Astrocyte of the spinal cord (primary cell): Measurements from ENCODE around the gene UTY.

Experiments used
- DNase-seq: peaks from one replicate; pipeline ENCODE4 v3.0.0; 2011; ENCODE audit warnings: low read depth, low spot score
- H3K4me3 ChIP-seq: 2 replicates; pipeline ENCODE4 v1.5.1; 2011; ENCODE audit warnings: low read depth, mild to moderate bottlenecking, low read length, moderate library complexity
- in situ Hi-C: cut with HindIII; loops from 2 replicates; pipeline ENCODE4 v1.10.0; 2017; ENCODE audit warnings: low sequenced_read_pairs
- TF ChIP-seq, protein P1 (sequence below): IDR thresholded peaks from 2 replicates; pipeline ENCODE4 v1.5.1; 2012; ENCODE audit warnings: low read depth, mild to moderate bottlenecking, low read length, inconsistent platforms

Gene UTY

GRCh38 chrY:13479121-13479711 lies 617 bp downstream of the UTY start:
- TF ChIP-seq, protein P1, sequence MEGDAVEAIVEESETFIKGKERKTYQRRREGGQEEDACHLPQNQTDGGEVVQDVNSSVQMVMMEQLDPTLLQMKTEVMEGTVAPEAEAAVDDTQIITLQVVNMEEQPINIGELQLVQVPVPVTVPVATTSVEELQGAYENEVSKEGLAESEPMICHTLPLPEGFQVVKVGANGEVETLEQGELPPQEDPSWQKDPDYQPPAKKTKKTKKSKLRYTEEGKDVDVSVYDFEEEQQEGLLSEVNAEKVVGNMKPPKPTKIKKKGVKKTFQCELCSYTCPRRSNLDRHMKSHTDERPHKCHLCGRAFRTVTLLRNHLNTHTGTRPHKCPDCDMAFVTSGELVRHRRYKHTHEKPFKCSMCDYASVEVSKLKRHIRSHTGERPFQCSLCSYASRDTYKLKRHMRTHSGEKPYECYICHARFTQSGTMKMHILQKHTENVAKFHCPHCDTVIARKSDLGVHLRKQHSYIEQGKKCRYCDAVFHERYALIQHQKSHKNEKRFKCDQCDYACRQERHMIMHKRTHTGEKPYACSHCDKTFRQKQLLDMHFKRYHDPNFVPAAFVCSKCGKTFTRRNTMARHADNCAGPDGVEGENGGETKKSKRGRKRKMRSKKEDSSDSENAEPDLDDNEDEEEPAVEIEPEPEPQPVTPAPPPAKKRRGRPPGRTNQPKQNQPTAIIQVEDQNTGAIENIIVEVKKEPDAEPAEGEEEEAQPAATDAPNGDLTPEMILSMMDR: no peak
- H3K4me3 ChIP-seq: no peak overlapping the region
- no peak for DNase-seq
- in situ Hi-C loops: no loop called here

DNA sequence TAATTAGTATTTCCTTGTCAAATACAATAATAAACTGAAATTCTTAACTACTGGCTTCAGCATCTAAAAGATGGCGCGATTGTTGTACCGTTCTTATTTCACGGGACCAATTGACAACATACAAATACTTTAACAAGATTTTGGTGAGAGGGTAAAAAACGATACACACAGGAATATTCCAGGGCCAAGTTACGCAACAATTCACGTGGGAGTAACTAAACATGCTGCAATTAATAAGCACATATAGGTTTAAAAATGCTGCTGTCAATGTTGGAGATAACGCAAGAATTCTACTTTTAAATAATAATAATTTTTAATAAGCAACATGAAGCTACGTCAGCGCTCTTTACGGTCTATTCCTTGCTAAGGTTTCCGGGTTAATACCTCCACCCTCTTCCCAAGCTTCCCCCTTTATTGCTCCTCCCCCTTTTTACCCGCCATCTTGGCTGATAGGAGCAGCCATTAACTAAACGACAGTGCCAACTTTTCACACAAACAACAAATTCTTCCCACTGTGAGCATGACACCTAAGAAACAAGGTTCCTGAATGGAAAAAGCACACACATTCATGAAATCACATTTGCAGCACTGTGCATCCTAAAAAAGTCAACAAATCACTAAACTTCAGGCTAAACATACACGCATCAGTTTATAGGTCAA lies 1.6 kb downstream of the UTY start:
- DNase-seq: no peak
- TF ChIP-seq, protein P1: no peak
- in situ Hi-C loops: no loop called here
- no peak overlapping the region for H3K4me3 ChIP-seq

GRCh38 chrY:13474997-13475396 lies 4.8 kb downstream of the UTY start:
- DNase-seq: no peak
- TF ChIP-seq, protein P1: no peak
- H3K4me3 ChIP-seq: no peak overlapping the region
- in situ Hi-C loops: no loop called here

GRCh38 chrY:13451572-13451971 lies 28.3 kb downstream of the UTY start:
- in situ Hi-C loops: no loop called here
- TF ChIP-seq, protein P1: no peak
- DNase-seq: no peak

GRCh38 chrY:13450596-13451130 lies 29.2 kb downstream of the UTY start:
- in situ Hi-C loops: no loop called here
- no peak overlapping the region for H3K4me3 ChIP-seq
- TF ChIP-seq, protein P1: no peak
- no peak for DNase-seq

More at GRCh38 chrY:13451572-13451971, 28.3 kb downstream of the UTY start:
- H3K4me3 ChIP-seq: no peak overlapping the region

- DNase-seq: no peak
- in situ Hi-C loops: no loop called here
- TF ChIP-seq, protein P1: no peak
Measured at GRCh38 chrY:13445566-13445965, 34.3 kb downstream of the UTY start.

More at GRCh38 chrY:13445566-13445965, 34.3 kb downstream of the UTY start:
- no peak overlapping the region for H3K4me3 ChIP-seq
